GM18861 (cell line): ENCODE data around the gene WNK2.
"Not testable (repeated sequence)": the region's sequence is repeated elsewhere in the genome, so short reads cannot be mapped to it uniquely, and the experiment has no call there.

Source experiments
- ATAC-seq: cut with Tn5 transposase; IDR thresholded peaks from one replicate; pipeline ENCODE4 v1.9.1; 2021; ENCODE audit not compliant: unreplicated experiment

WNK2 gene

DNA sequence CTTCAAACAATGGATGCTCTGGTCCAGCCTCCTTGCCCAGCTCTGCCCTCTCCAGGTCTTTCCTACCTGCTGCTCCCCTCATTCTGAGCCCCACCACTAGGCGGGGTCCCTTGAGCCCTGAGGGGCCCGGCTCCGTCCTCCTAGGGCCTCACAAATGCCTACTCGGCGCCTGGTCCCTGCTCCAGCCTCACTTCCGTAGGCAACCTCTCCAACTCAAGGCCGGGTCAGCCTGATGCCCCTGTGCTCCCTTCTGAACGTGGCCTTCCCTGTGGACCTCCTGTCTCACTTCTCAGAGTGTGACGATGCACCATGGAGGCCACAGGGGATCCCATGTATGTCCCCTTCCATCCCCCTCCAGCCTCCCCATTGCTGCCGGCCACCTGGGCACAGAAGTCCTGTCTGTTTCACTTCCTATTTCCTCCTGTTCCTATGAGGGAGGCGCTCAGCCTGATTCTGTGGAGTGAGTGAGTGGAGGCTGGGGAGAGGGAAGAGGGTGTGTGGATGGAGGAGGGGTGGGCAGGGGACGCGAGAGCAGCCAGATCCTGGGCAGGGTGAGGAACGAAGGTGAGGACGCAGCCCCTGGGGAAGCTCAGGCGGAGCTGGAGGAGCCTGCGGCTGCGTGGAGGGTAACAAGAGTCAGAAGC lies 140.4 kb downstream of the WNK2 start:
- ATAC-seq = no peak

DNA sequence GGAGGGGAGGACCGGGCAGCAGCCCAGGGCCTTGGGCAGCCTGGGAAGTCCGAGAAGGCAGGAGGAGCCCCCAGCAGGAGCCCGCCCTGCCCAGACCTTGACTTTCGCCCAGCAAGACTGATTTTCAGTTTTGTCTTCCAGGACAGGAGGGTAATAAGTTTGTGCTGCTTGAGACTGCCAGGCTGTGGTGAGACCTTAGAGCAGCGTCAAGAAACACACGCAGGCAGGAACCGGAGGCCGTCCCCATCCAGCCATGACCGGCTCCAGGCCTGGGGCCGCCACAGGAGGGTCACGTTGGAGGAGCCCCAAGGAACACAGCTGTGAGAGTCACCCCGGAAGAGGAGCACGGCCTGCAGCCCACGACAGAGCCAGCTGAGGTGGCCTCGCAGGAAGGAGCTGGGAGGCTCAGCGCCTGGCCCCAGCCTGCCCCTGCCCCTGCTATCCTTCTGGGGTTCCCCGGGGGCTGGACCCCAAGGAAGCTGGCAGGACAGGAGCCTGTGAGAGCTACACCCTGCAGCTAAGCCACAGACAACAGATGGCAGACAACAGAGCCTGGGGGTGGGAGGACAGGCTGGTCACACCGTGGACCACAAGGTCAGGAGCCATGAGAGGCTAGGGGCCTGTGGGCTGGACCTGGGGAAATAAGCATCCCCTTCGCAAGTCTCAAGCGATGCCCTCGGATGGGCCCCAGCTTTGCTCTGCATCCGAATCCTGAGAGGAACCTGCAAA lies 141.5 kb downstream of the WNK2 start:
- no peak for ATAC-seq

DNA sequence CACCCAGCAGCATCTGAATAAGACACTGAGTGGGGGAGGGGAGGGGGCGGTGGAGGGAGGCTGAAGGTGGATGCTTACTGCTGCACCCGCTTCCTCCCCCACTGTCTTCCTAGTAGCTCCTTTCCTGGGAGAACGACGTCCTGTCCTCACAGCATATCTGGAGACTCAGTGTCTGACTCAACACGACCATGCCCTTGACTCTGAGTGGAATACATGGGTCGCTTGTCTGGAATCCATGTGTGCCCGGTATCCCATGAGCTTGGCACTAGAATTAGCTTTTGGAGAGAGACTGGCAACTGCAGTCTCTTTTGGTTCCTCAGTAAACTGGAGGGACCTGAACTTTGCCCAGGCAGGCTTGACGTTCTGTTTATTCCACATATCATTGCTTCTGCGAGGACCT lies 142.1 kb downstream of the WNK2 start:
- ATAC-seq = no peak

DNA sequence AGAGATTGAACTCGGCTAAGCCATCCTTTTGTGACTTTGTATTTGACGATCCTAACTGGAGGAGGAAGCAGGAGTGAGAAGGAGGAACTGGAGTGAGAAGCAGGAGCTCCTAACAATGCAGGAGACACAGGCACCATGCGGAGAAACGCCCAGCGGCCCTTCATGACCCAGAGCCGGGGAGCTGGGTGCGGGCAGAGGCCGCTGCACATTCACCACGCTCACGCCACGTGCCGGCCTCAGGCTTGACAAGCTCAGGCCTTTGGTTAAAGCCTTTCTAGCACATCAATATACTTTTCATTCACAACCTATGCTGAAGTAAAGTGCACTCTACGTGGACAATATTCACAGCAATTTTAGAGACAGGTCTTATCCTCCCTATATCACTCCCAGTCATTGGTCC lies 142.7 kb downstream of the WNK2 start:
- ATAC-seq = no peak

DNA sequence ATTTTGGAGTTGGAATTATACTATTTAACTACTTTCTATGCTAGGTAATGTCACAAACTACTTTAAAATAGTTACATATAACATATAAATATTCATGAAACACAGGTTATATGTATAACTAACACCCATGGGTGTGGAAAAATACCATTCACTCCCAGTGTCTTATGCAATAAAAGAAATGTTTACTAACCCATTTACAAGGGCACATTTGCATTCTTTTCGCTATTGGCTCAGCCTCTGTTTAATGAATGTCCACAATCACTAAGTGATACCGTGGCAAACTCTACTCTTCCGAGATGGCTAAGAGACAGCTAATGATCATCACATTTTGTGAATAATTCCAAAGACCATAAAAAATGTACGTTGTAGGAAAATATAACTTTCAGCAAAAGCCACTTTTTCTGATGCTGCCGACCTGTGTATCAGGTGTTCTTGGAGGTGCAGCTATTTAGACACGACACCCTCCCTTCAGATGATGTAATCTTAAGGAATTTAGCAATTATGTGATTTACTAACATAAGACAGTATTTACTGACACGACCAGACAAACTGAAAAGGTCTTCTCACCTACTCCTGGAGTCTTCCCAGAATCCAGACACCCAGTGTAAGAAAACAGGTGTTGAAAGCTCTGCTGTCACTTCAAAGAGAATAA lies 145.8 kb downstream of the WNK2 start:
- no peak for ATAC-seq

DNA sequence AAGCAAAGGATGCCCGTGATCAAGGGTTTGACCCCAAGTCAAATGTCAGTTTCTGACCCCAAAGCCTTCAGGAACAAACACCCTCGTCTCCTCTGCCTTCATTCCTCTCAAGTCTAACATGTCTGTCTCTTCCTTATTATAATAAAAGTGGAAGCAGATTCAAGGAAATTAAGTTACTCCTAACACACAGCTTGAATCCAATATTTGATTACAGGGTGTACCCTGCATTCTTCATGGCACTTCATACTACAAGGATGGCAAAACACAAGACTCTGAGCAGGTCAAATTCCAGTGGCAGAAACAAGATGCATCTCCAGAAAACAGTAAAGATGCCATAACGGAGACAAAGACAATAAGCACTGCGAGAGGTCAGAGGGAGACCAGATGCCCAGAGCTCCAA lies 148.4 kb downstream of the WNK2 start:
- no peak for ATAC-seq

DNA sequence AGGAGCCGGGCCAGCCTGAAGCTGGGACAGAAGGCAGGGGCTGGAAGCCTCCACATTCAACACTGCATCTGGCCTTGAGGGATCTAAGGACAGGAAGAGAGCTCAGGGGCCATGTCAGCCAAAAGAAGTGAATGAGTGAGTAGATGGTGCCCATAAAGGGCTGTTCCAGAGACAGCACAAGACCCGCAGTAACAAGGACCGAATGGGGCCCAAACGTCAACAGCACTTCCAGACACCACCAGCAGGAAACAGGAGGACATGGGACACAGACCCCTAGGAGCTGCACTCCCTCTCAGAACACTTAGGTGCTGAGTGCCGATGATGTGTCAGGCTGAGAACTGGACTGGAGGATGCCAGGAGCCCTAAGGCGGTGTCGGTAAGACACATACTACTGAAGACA lies 152.8 kb downstream of the WNK2 start:
- ATAC-seq = no peak

DNA sequence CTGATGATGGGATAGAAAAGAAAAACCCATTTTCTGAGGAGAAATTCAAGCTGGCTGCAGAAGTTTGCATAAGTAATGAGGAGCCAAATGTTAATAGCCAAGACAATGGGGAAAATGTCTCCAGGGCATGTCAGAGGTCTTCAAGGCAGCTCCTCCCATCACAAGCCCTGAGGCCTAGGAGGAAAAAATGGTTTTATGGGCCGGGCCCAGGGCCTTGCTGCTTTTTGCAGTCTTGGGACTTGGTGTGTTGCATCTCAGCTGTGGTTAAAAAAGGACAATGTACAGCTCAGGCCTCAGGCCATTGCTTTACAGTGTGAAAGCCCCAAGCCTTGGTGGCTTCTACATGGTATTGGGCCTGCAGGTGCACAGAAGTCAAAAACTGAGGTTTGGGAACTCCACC lies 154.3 kb downstream of the WNK2 start:
- ATAC-seq = not testable (repeated sequence)

DNA sequence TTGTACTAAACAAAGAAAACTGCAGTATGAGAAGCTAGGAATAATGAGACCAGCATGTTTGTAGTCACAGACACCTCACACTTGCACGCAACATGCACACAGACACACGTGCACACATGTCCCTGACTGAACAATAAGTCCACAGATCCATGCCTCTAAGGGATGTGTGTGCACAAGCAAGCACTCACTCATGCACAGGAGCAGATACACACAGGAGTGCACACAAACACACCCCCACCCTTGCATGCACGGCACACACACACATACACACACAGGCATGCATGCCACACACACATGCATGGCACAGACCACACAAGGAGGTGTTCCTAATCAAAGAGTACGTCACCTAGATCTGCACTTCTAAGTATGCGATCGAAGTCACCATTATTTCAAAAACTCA lies 156.2 kb downstream of the WNK2 start:
- ATAC-seq = no peak

DNA sequence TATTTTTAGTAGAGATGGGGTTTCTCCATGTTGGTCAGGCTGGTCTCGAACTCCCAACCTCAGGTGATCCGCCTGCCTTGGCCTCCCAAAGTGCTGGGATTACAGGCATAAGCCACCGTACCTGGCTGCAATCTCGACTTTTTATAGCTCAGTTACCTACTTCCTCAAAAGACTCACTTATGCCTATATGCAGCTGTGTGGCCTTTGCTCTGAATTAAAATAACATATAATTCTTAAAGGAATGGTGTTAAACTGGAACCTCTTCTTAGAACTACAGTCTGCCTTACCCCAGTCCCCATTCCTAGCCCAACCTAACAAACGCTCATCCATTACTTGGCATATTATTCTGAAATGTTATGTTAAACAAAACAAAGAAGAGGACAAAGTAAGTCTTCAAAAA lies 157.9 kb downstream of the WNK2 start:
- ATAC-seq = not testable (repeated sequence)

DNA sequence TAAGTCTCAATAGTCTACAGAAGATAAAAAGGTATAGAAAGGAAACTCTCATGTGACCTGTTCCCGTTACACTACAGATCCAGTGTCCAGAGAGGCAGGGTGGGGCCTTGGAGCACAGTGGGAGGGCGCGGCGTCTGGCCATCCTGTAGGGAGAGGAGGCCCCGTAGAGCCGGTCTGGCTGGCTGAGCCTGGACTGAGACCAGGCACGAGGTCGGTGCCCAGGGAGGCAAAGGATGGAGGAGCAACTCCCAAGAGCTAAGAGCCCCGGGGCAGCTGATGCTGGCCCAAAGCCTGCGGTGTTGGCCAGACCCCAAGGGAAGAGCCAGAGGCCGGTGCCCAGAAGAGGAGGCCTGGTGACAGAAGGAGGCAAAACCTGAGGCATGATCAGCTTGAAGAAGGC lies 158.5 kb downstream of the WNK2 start:
- not testable (repeated sequence) for ATAC-seq

DNA sequence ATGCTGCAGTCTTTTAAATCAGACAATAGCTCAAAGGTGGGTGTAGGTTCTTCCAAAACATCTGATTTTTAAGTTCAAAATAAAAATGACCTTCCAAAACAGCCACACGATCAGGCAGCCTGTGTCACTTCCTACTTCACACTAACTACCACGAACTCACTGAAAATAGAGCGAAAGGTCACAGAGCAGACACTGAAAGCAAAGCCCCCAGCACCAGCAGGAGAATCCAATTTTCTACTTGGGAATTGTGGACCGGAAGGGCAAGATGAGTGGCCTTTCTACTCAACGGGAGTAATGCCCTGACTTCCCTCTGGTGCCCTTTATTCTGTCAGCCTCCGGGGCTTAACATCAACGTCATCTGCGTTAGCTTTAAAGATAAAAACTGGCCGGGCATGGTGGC lies 159.7 kb downstream of the WNK2 start:
- ATAC-seq = no peak

DNA sequence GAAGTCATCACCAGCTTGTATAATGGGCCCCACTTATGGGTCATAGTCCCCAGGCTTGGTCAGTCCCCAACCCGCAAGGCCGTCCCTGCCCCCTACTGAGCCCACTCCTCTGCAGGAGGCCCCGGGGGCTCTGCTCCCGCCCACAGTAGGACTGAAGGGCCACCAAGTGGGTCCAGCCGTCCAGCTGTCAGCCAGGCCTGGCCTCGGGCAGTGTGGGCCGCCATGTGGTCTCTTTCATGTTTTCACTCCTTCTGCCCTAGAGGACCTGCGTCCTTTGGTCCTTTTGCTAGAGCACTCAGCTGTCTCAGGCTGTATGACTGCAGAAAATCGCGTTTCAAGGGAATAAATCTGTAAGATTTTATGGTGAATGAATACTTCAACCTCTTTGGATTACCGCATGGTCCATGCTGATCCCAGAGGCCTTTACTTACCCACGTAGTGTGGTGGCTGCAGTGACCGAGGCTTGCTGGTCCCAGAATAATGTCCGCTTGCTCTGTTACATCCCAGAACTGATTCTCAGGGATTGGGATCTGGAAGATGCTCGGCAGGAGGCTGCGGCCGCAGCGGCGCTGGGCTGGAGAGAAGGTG lies 161.8 kb downstream of the WNK2 start:
- no peak for ATAC-seq

DNA sequence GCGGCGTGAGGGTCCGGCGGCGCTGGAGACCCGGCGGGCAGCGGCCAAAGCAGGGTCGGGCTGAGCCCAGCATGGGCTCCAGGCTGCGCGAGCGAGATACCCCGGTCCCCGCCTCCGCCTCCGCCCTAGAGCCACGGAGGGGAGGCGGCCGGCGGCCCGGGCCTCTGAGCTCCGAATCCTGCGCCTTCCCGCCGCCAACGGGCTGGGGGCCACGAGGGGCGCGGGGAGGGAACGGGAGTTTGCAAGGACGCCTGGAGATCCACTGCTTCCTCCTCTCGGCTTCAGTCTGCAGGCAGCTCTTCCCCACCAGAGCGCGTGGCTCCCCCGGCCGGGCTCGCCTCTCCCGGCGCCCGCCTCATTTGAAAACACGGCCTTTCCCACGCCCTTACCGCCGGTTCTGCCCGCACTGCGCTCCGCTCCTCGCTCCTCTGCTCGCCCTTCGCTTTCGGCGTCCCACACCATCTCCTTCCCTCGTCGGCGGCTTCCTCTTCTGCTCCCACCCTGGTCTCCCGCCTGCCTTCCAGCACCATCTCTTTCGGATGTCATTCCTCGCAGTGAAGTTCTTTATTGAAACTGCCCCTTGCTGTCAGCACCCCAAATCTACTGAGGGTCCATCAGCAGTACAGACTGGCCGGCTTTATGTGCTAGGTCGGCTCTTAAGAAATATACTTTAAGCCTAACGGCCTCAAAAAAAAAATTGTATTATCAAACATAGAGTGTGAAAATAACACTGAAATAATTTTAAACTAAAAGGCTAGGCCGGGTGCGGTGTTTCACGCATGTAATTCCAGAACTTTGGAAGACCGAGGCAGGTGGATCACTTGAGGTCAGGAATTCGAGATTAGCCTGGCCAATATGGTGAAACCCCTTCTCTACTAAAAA lies 162.5 kb downstream of the WNK2 start:
- ATAC-seq = no peak

DNA sequence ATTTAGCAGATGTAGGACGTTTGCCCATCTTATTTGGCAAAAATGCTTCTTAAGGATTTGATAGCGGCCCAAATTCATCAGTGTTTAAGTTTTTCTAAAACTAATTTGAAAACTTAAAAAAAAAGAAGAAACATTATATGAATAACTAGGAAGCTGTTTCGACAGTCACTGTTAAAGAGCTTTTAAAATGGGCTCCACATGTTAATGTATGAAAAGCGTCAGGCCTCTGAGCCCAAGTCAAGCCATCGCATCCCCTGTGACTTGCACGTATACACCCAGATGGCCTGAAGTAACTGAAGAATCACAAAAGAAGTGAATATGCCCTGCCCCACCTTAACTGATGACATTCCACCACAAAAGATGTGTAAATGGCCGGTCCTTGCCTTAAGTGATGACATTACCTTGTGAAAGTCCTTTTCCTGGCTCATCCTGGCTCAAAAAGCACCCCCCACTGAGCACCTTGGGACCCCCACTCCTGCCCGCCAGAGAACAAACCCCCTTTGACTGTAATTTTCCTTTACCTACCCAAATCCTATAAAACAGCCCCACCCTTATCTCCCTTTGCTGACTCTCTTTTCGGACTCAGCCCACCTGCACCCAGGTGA lies 163.5 kb downstream of the WNK2 start:
- not testable (repeated sequence) for ATAC-seq

DNA sequence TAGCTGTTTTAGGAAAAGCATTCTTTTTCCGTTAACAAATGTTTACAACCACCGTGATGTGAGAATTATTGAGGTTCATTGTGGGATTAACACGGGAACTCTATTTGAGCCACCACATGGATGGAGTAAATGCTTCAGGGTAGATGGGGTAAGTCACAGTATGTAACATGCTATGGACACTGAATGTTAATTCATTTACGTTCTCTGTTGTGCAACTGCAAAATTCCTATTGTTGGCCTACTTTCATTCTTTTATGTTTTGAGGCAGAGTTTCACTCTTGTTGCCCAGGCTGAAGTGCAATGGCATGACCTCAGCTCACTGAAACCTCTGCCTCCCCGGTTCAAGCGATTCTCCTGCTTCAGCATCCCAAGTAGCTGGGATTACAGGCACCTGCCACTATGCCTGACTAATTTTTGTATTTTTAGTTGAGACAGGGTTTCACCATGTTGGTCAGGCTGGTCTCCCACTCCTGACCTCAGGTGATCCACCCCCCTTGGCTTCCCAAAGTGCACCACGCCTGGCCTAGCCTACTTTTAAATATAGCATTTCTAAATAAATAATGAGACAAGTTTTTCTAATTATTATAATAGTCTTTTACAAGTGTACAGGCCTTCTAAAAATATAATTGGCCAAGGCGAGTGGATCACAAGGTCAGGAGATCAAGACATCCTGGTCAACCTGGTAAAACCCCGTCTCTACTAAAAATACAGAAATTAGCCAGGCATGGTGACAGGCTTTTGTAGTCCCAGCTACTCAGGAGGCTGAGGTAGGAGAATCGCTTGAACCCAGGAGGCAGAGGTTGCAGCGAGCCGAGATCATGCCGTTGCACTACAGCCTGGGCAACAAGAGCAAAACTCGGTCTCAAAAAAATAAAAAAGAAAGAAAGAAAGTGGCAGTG lies 169.7 kb downstream of the WNK2 start:
- ATAC-seq = not testable (repeated sequence)

DNA sequence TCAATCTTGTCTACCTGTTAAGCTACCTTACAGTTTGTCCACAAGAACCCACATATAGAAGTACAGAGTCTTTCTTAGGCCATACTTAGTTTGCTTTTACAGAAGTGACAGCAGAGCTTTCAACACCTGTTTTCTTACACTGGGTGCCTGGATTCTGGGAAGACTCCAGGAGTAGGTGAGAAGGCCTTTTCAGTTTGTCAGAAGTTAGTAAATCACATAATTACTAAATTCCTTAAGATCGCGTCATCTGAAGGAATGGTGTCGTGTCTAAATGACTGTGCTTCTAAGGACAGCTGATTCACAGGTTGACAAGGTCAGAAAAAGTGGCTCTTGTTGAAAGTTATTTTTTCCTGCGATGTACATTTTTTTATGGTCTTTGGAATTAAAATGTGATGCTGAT lies 170.5 kb downstream of the WNK2 start:
- no peak for ATAC-seq

DNA sequence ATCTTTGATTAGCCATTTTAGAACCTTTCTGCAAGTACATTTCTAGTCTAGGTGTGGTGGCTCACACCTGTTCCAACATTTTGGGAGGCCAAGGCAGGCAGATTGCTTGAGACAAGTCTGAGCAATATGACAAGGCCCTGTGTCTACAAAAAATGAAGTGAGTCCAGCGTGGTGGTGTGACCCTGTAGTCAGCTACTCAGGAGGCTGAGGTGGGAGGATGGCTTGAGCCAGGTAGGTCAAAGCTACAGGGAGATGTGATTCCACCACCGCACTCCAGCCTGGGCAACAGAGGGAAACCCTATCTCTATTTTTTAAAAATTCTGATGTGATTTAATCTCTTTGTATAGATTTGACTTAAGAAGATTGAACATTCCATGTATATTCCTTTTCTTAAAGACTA lies 171.9 kb downstream of the WNK2 start:
- no peak for ATAC-seq

DNA sequence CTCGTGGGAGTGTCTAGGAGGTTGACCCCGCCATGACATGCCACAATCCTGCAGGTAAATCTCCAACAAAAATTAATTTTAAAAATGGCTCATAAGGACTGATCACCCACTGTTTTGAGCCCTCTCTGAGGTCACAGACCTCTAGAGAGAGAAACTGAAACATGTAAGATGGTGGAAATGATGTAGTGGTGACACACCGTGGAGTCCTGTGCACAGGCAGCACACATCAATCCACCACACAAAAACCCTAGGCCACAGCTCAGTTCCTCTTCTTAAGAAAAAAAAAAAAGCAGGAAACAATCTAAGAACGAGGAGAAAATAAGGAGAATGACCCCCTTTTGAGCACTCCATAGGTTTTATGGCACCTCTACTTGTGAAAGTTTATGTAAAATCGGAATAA lies 173.7 kb downstream of the WNK2 start:
- no peak for ATAC-seq

DNA sequence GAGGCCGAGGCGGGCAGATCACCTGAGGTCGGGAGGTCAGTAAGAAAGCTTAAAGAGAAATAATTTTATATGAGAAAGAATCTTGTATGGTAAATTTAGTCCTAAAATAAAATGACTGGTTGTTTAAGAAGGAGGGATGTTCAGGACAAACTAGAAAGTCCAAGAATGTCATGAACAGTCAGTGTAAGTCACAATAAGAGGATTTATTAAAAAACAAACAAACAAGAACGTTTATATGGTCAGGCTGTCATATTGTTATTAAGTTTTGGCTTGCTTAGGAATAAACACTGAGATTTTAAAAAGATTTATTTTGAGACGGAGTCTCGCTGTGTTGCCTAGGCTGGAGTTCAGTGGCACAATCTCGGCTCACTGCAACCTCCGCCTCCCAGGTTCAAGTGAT lies 176.0 kb downstream of the WNK2 start:
- not testable (repeated sequence) for ATAC-seq
